OCI-M2 (cell line): ENCODE data around the gene SCN1B.
"Not testable (repeated sequence)": the region's sequence is repeated elsewhere in the genome, so short reads cannot be mapped to it uniquely, and the experiment has no call there.

Experiments used
- DNase-seq: peaks from one replicate; lab custom pipeline; 2025; ENCODE audit not compliant: unreplicated experiment; lab: John Stamatoyannopoulos, UW

Gene SCN1B

GRCh38 chr19:35000647-35001501, 29.4 kb upstream of the SCN1B start:
- peak; percentile 78 for DNase-seq

- DNase-seq = no peak
These were observed 28.2 kb upstream of the SCN1B start for GRCh38 chr19:35002037-35002535.

- no peak for DNase-seq
These were observed 25.6 kb upstream of the SCN1B start for GRCh38 chr19:35004517-35005255.

- DNase-seq = no peak
These were observed 24.9 kb upstream of the SCN1B start for GRCh38 chr19:35005256-35005977.

GRCh38 chr19:35006007-35006341, 24.3 kb upstream of the SCN1B start:
- DNase-seq = not testable (repeated sequence)

GRCh38 chr19:35006342-35006998, 23.8 kb upstream of the SCN1B start:
- no peak for DNase-seq

GRCh38 chr19:35006999-35007365, 23.3 kb upstream of the SCN1B start:
- DNase-seq = no peak

- not testable (repeated sequence) for DNase-seq
These were observed 22.8 kb upstream of the SCN1B start for GRCh38 chr19:35007427-35007826.

- no peak for DNase-seq
These were observed 21.4 kb upstream of the SCN1B start for GRCh38 chr19:35008891-35009341.

- no peak for DNase-seq
These were observed 20.6 kb upstream of the SCN1B start for GRCh38 chr19:35009424-35010415.

- no peak for DNase-seq
These were observed 19.1 kb upstream of the SCN1B start for GRCh38 chr19:35011091-35011689.

GRCh38 chr19:35011737-35012682, 18.3 kb upstream of the SCN1B start:
- no peak for DNase-seq

- no peak for DNase-seq
These were observed 17.0 kb upstream of the SCN1B start for GRCh38 chr19:35013041-35013819.

GRCh38 chr19:35013820-35014754, 16.2 kb upstream of the SCN1B start:
- DNase-seq = no peak

- not testable (repeated sequence) for DNase-seq
These were observed 15.5 kb upstream of the SCN1B start for GRCh38 chr19:35014774-35015173.

- DNase-seq = no peak
These were observed 14.9 kb upstream of the SCN1B start for GRCh38 chr19:35015270-35015953.
